T-cell (primary cell): Measurements from ENCODE around the gene DYSF. TPM values are rescaled to one million over a fixed set of nuclear protein-coding genes. Genes with fewer than 3 reads are reported as not detected.

ENCODE experiments used
- ATAC-seq, 4 experiments: fragments of 200-7000 bp in 3 of 4; fragments of 150-1000 bp in 1 of 4; cut with Tn5 transposase; replicated peaks in 1 of 4; 1 replicate in 3 of 4; 2 replicates in 1 of 4; pipeline ENCODE4 v1.10.0; 2021; ENCODE audit warnings: moderate library complexity in 3 of 4, mild to moderate bottlenecking in 2 of 4, moderate number of reproducible peaks in 1 of 4
- CTCF ChIA-PET, 2 donors: fragments of 300-600 bp; sonication (Branson Sonifier 250); formaldehyde crosslinking; loops; one replicate each; lab custom pipeline; 2022; ENCODE audit warnings: antibody characterized with exemption in 2 of 2; lab: Charles Lee
- POLR2A ChIA-PET, 2 donors: fragments of 300-600 bp; sonication (Branson Sonifier 250); formaldehyde crosslinking; loops; one replicate each; lab custom pipeline; 2022; ENCODE audit warnings: antibody characterized with exemption in 2 of 2; lab: Charles Lee
- DNase-seq, 35 experiments: peaks; one replicate each; pipeline versions ENCODE4 v3.0.0 to v3.0.0-alpha.2; 2013 to 2023
- H3K27ac ChIP-seq: one replicate; pipeline ENCODE4 v1.5.1; 2013; ENCODE audit warnings: low read length
- H3K27me3 ChIP-seq, 2 experiments: replicated peaks in 1 of 2; 1 replicate in 1 of 2; 2 replicates in 1 of 2; pipeline versions ENCODE4 v1.6.1 to v1.7.0; 2013; ENCODE audit warnings: low read length in 1 of 2, mixed read lengths in 1 of 2; ENCODE audit not compliant: control insufficient read depth in 2 of 2, insufficient read depth in 2 of 2; ENCODE audit errors: extremely low read depth in 1 of 2
- H3K36me3 ChIP-seq, 2 donors: 1 replicate in 1 of 2; 2 replicates in 1 of 2; pipeline versions ENCODE4 v1.6.1 to v1.7.0; 2013; ENCODE audit warnings: low read length in 1 of 2; ENCODE audit not compliant: control insufficient read depth in 2 of 2, insufficient read depth in 1 of 2; ENCODE audit errors: extremely low read depth in 1 of 2
- H3K4me1 ChIP-seq, 2 experiments: 1 replicate in 1 of 2; 2 replicates in 1 of 2; pipeline versions ENCODE4 v1.6.1 to v1.7.0; 2013; ENCODE audit warnings: low read length in 2 of 2, mixed read lengths in 1 of 2; ENCODE audit not compliant: insufficient read depth in 2 of 2, control insufficient read depth in 1 of 2; ENCODE audit errors: extremely low read depth in 1 of 2
- H3K4me3 ChIP-seq, 2 donors: 1 replicate in 1 of 2; 2 replicates in 1 of 2; pipeline versions ENCODE4 v1.5.1 to v1.7.0; 2013; ENCODE audit warnings: mild to moderate bottlenecking in 2 of 2, low read length in 1 of 2, moderate library complexity in 1 of 2; ENCODE audit not compliant: control insufficient read depth in 1 of 2; ENCODE audit errors: extremely low read depth in 1 of 2
- H3K9me3 ChIP-seq: 2 replicates; pipeline ENCODE4 v1.7.0; 2013
- H3K27ac Mint-ChIP-seq, 2 donors: one replicate each; pipeline ENCODE4 v1.8.0; 2020 to 2021; ENCODE audit warnings: mild to moderate bottlenecking in 2 of 2, mixed read lengths in 2 of 2
- H3K27me3 Mint-ChIP-seq, 2 donors: one replicate each; pipeline ENCODE4 v1.8.0; 2021 to 2022; ENCODE audit warnings: mixed read lengths in 2 of 2
- H3K36me3 Mint-ChIP-seq: one replicate; pipeline ENCODE4 v1.8.0; 2021; ENCODE audit warnings: mixed read lengths
- H3K4me1 Mint-ChIP-seq, 3 donors: one replicate each; pipeline ENCODE4 v1.8.0; 2020 to 2022; ENCODE audit warnings: mixed read lengths in 3 of 3, mild to moderate bottlenecking in 1 of 3
- H3K4me3 Mint-ChIP-seq, 3 donors: one replicate each; pipeline ENCODE4 v1.8.0; 2020 to 2022; ENCODE audit warnings: mild to moderate bottlenecking in 3 of 3, mixed read lengths in 3 of 3, moderate library complexity in 3 of 3
- H3K9me3 Mint-ChIP-seq, 3 donors: one replicate each; pipeline ENCODE4 v1.8.0; 2020 to 2022; ENCODE audit warnings: mixed read lengths in 3 of 3
- WGBS: methylation state at CpG from one replicate; pipeline ENCODE4 v1.1.5; 2013; ENCODE audit warnings: missing lambda C conversion rate; ENCODE audit not compliant: insufficient coverage; 5-methylcytosine and 5-hydroxymethylcytosine counted together
- total RNA-seq, 35 experiments: library from RNA in 6 of 35; stranded (reverse) in 6 of 35; fragments of 120-200 nt in 1 of 35; gene quantifications; one replicate each; pipeline versions ENCODE4 v1.2.1 to v1.2.4 and lab custom pipeline; 2013 to 2026

DYSF gene
- total RNA-seq, 5 donors from 2014 or later (not counting 1 experiment from before 2014, with no cell fraction given) = 0.56 to 3.4 (median 1.9) TPM

DNA sequence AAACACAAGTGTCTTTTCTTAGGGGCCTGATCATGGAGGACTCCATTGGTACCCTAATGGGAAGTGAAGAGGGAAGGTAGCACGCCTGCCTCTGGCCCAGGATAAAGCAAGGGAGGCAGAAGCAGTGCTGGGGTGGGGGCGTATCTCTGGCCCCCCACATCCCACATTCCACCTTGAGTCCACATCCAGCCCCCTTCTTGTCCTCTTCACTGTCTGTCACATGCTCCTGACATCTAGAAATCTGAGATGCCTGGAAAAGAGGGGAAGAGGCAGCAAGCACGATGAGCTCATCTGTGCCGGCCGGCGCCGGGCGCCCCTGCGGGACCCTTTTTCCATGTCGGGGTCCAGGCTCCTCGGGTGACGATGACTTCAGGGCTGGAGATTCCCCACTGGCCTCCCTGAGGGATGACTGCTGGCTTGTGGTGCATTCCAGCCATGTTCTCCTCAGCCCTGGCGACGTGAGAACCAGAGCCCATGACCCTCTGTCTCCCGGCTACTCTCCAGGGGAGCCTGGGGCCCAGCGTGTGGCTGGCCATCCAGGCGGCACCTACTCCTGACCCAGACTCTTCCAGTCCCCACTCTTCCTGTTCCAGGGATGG lies 277.5 kb downstream of the DYSF start:
- ChIA-PET CTCF (no interaction called here), POLR2A (no interaction called here)
- H3K36me3 ChIP-seq = no peaks in the 10 kb centered on the region
- Mint-ChIP-seq H3K4me3 (no peak overlapping the region), H3K36me3 (no peaks in the 10 kb centered on the region), H3K27me3 (peaks cover 4 to 6% of the 10 kb centered on the region in 2 donors), H3K27ac (no peak overlapping the region), H3K9me3 (no peaks in the 10 kb centered on the region), H3K4me1 (no peaks in the 10 kb centered on the region)
- no peak overlapping the region for H3K27ac ChIP-seq
- peaks cover 0 to 22% of the 10 kb centered on the region in 2 experiments for H3K27me3 ChIP-seq
- H3K9me3 ChIP-seq = no peaks in the 10 kb centered on the region
- ATAC-seq = no peak
- WGBS = 93% methylated on average over 15 of the region's 17 CpGs
- no peaks in the 10 kb centered on the region for H3K4me1 ChIP-seq
- no peak overlapping the region for H3K4me3 ChIP-seq
- DNase-seq = no peak

DNA sequence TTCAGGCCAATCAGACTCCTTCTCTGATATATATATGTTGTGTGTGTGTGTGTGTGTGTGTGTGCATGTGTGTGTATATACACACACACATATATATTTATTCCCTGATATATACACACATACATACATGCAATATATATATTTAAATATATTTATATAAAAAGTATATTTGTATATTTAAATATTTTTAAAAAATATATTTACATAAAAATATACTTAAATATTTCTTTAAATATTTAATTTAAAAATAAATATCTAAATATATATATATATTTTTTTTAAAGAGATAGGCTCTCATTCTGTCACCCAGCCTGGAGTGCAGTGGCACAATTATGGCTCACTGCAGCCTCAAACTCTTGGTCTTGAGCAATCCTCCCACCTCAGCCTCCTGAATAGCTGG lies 281.3 kb downstream of the DYSF start:
- Histone ChIP-seq H3K9me3 (no peaks in the 10 kb centered on the region), H3K27ac (no peak overlapping the region), H3K27me3 (peaks cover 0 to 30% of the 10 kb centered on the region in 2 experiments), H3K4me1 (no peaks in the 10 kb centered on the region), H3K4me3 (no peak overlapping the region), H3K36me3 (no peaks in the 10 kb centered on the region)
- no peak overlapping the region for H3K4me3 Mint-ChIP-seq
- peaks cover 6 to 8% of the 10 kb centered on the region in 2 donors for H3K27me3 Mint-ChIP-seq
- H3K9me3 Mint-ChIP-seq = peaks cover 0 to 6% (median 0%) of the 10 kb centered on the region in 3 donors
- ChIA-PET CTCF (no interaction called here), POLR2A (no interaction called here)
- no peak for ATAC-seq
- DNase-seq = no peak
- no peaks in the 10 kb centered on the region for H3K4me1 Mint-ChIP-seq
- no peak overlapping the region for H3K27ac Mint-ChIP-seq
- H3K36me3 Mint-ChIP-seq = no peaks in the 10 kb centered on the region

DNA sequence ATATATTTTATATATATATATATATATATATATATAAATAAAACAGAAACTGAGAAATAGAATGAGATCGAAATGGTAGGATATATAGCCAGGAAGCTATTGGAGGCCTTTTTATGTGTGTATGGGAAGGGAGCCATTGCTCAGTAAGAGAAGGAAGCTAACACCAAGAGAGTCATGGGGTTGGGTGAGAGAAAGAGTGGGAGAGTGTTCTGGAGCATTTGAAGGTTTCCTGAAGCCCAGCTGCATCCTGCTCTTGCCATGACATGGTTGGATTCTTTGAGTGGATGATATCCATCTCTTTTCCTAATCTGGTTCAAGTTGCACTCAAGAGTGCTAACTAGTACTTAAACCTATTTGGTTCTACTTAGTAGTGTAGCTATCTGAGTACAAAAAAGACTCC lies 282.3 kb downstream of the DYSF start:
- Histone ChIP-seq H3K4me3 (no peak overlapping the region), H3K36me3 (no peaks in the 10 kb centered on the region), H3K9me3 (no peaks in the 10 kb centered on the region), H3K4me1 (no peaks in the 10 kb centered on the region), H3K27ac (no peak overlapping the region), H3K27me3 (peaks cover 0 to 27% of the 10 kb centered on the region in 2 experiments)
- H3K9me3 Mint-ChIP-seq = peaks cover 0 to 6% (median 0%) of the 10 kb centered on the region in 3 donors
- DNase-seq (no peak), ATAC-seq (no peak)
- CTCF ChIA-PET = no interaction called here
- 83% methylated on average over 1 of the region's 1 CpG for WGBS
- H3K27me3 Mint-ChIP-seq = peaks cover 6 to 8% of the 10 kb centered on the region in 2 donors
- H3K4me1 Mint-ChIP-seq = no peaks in the 10 kb centered on the region
- POLR2A ChIA-PET = no interaction called here
- H3K4me3 Mint-ChIP-seq = no peak overlapping the region
- H3K27ac Mint-ChIP-seq = no peak overlapping the region
- no peaks in the 10 kb centered on the region for H3K36me3 Mint-ChIP-seq

Other genes starting within 250 kb of the DYSF start
- 10 to 100 TPM in 1 of 5 donors, 1 to 10 TPM in 4; 4.8 to 10.1 (median 8.4) TPM for gene PAIP2B, start 226.5 kb upstream of the DYSF start, total RNA-seq
- gene ZNF638, start 121.8 kb upstream of the DYSF start, total RNA-seq = 100 to 1,000 TPM; 112 to 144 (median 131) TPM